OCI-LY3 (cell line): ENCODE results near the gene TMEM30A.

ENCODE experiments used
- EZH2phosphoT487 ChIP-seq: fragments of 200-600 bp; shearing (Covaris generic); IDR thresholded peaks from 2 replicates; pipeline ENCODE4 v1.6.1; 2018; ENCODE audit warnings: antibody characterized with exemption, mixed run types, low read depth
- TF ChIP-seq, protein P1 (sequence below): fragments of 200-600, 300-600 bp; sonication (generic); IDR thresholded peaks from 2 replicates; pipeline ENCODE4 v1.5.1; 2014; ENCODE audit warnings: antibody characterized with exemption, low read length, low read depth

DNA sequence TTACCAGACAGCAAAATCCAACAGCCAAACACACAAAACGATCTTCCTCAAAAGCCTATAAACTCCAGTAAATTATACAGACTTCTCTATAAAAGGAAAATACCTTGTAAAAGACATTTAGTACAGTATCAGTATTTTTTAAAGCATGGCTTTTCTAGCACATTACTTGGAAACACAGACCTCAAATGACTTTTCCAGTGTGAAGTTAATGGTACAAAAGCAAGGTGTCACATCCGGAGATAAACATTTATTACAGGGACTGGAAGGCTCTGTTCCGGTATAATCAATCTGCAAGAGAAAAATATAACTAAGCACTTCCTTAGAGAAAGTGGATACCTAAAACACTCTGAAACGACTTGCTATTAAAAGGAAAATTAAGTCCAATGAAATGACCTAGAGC, 17.1 kb downstream of the TMEM30A start:
- TF ChIP-seq, protein P1, sequence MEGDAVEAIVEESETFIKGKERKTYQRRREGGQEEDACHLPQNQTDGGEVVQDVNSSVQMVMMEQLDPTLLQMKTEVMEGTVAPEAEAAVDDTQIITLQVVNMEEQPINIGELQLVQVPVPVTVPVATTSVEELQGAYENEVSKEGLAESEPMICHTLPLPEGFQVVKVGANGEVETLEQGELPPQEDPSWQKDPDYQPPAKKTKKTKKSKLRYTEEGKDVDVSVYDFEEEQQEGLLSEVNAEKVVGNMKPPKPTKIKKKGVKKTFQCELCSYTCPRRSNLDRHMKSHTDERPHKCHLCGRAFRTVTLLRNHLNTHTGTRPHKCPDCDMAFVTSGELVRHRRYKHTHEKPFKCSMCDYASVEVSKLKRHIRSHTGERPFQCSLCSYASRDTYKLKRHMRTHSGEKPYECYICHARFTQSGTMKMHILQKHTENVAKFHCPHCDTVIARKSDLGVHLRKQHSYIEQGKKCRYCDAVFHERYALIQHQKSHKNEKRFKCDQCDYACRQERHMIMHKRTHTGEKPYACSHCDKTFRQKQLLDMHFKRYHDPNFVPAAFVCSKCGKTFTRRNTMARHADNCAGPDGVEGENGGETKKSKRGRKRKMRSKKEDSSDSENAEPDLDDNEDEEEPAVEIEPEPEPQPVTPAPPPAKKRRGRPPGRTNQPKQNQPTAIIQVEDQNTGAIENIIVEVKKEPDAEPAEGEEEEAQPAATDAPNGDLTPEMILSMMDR = no peak
- TF ChIP-seq EZH2phosphoT487 = no peak
